ENCODE data around the gene OR2S2. TPM values are rescaled to one million over a fixed set of nuclear protein-coding genes. Genes with fewer than 3 reads are reported as not detected.

The OR2S2 gene
- total RNA-seq, 1 donor from 2014 or later: not detected

GRCh38 chr9:35930989-35931388 is 27.0 kb downstream of the OR2S2 start:
- H3K4me3 ChIP-seq: no peak overlapping the region
- no peaks in the 10 kb centered on the region for H3K36me3 ChIP-seq
- no peak overlapping the region for H3K27ac ChIP-seq (replicated peaks)
- TF ChIP-seq CTCF (IDR thresholded peaks at IDR 0.05; ENCODE audit: borderline replicate concordance): no peak
- intact Hi-C loops (cut with micrococcal nuclease): no loop called here
- peaks cover 17% of the 10 kb centered on the region for H3K4me1 ChIP-seq
- H3K9me3 ChIP-seq (replicated peaks): no peaks in the 10 kb centered on the region
- no peak for DNase-seq
- no peaks in the 10 kb centered on the region for H3K27me3 ChIP-seq (ENCODE audit: low read depth)

GRCh38 chr9:35930521-35930920 is 27.4 kb downstream of the OR2S2 start:
- H3K9me3 ChIP-seq (replicated peaks): no peaks in the 10 kb centered on the region
- intact Hi-C loops (cut with micrococcal nuclease): no loop called here
- H3K4me1 ChIP-seq: peaks cover 17% of the 10 kb centered on the region
- no peaks in the 10 kb centered on the region for H3K36me3 ChIP-seq
- peak overlapping the region; percentile 85 for H3K27ac ChIP-seq (replicated peaks)
- H3K27me3 ChIP-seq (ENCODE audit: low read depth): no peaks in the 10 kb centered on the region
- no peak for DNase-seq
- no peak overlapping the region for H3K4me3 ChIP-seq
- TF ChIP-seq CTCF (IDR thresholded peaks at IDR 0.05; ENCODE audit: borderline replicate concordance): no peak

- intact Hi-C loops (cut with micrococcal nuclease): no loop called here
- Histone ChIP-seq H3K4me3 (peak overlapping the region; percentile 32), H3K36me3 (no peaks in the 10 kb centered on the region), H3K27me3 (ENCODE audit: low read depth) (no peaks in the 10 kb centered on the region), H3K9me3 (replicated peaks) (no peaks in the 10 kb centered on the region), H3K27ac (replicated peaks) (peak overlapping the region; percentile 85), H3K4me1 (peaks cover 26% of the 10 kb centered on the region)
- DNase-seq: no peak
- TF ChIP-seq CTCF (IDR thresholded peaks at IDR 0.05; ENCODE audit: borderline replicate concordance): no peak
These were observed 28.6 kb downstream of the OR2S2 start for GRCh38 chr9:35929453-35929718.

- H3K36me3 ChIP-seq: no peaks in the 10 kb centered on the region
- TF ChIP-seq CTCF (IDR thresholded peaks at IDR 0.05; ENCODE audit: borderline replicate concordance): no peak
- H3K27ac ChIP-seq (replicated peaks): peak overlapping the region; percentile 85
- no peaks in the 10 kb centered on the region for H3K27me3 ChIP-seq (ENCODE audit: low read depth)
- intact Hi-C loops (cut with micrococcal nuclease): no loop called here
- H3K9me3 ChIP-seq (replicated peaks): no peaks in the 10 kb centered on the region
- H3K4me1 ChIP-seq: peaks cover 32% of the 10 kb centered on the region
- peak overlapping the region; percentile 32 for H3K4me3 ChIP-seq
- no peak for DNase-seq
These were observed 29.1 kb downstream of the OR2S2 start for GRCh38 chr9:35928591-35929452.

GRCh38 chr9:35923927-35924763 is 33.8 kb downstream of the OR2S2 start:
- intact Hi-C loops (cut with micrococcal nuclease): no loop called here
- Histone ChIP-seq H3K4me1 (peaks cover 63% of the 10 kb centered on the region), H3K4me3 (no peak overlapping the region), H3K27me3 (ENCODE audit: low read depth) (no peaks in the 10 kb centered on the region), H3K9me3 (replicated peaks) (no peaks in the 10 kb centered on the region), H3K36me3 (no peaks in the 10 kb centered on the region), H3K27ac (replicated peaks) (peak overlapping the region; percentile 89)
- no peak for DNase-seq
- no peak for TF ChIP-seq CTCF (IDR thresholded peaks at IDR 0.05; ENCODE audit: borderline replicate concordance)

Measured in left ventricle myocardium inferior (tissue), 1 donor.